HG03097 (cell line): ENCODE measurements around the gene ATG10.
"Not testable (repeated sequence)": the region's sequence is repeated elsewhere in the genome, so short reads cannot be mapped to it uniquely, and the experiment has no call there.

Source experiments
- ATAC-seq: cut with Tn5 transposase; IDR thresholded peaks from one replicate; pipeline ENCODE4 v1.9.1; 2021; ENCODE audit not compliant: unreplicated experiment, low FRiP score

ATG10 gene

DNA sequence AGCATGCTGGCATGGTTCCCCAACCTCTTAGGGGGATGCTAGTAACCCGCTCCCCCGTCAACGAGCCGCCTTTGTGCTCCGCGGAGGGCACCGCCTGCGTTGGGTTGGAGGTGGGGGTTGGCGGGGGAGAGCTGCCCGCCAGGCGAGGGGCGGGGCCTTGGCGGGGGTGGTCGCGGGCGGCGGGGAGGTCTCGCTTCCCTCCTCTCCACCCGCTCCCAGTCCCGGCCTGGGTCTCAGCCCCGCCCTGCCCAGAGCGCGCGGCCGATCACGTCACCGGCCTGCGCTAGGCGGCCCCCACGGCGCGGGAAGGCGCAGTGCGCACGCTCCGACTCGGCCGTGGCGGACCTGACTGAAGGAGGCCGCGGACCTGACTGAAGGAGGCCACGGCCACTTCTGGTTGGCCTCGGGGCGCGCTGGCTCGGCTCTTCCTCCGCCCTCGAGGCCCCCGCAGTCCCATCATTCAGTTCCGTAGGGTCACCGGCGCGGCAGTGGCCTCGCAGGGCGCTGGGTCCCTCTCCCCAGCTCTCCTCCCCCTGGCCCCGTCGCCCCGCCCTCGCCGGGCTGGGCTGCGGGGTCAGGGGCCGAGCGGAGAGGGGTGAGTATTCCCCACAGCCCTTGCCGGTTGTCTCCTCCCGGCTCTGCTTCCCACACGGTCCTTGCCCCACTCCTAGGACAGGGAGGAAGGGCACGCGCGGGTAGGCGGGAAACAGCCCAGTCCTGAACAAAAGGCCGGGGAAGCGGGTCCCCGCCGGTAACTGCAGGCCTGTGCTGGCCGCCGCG, at the start of gene ATG10:
Gene ATG10, plus strand, starts transcription at position 312 of the 780 bp plus-strand sequence. CDS start 15,548 bp downstream, outside the sequence.
- ATAC-seq, result peak; percentile 96

DNA sequence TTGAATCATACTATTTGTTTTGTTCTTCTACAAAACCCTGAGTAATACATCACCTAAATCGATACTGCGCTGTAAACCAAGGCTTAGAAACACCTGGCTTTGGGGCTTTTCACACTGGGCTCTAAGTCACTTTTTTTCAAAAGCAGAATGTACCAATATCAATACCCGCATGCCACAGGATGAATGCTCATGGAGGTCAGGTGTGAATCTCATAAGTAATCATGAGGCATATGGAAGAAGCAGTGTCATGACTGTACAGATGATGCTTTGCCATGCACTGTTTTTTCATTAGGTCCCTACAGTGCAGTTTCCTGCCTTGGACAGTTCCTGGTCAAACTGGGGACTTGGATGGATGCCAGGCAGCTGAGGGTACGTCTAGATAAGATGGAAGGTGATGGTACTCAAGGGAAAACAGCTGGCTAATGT, 49.0 kb upstream of the ATG10 start:
- ATAC-seq, result no peak

GRCh38 chr5:81924442-81924841, 47.4 kb upstream of the ATG10 start:
- no peak for ATAC-seq

- no peak for ATAC-seq
These were observed 46.8 kb upstream of the ATG10 start for GRCh38 chr5:81925009-81925408.

GRCh38 chr5:81925981-81926380, 45.8 kb upstream of the ATG10 start:
- no peak for ATAC-seq

GRCh38 chr5:81936066-81936465, 35.8 kb upstream of the ATG10 start:
- no peak for ATAC-seq

- no peak for ATAC-seq
These were observed 35.1 kb upstream of the ATG10 start for GRCh38 chr5:81936750-81937149.

DNA sequence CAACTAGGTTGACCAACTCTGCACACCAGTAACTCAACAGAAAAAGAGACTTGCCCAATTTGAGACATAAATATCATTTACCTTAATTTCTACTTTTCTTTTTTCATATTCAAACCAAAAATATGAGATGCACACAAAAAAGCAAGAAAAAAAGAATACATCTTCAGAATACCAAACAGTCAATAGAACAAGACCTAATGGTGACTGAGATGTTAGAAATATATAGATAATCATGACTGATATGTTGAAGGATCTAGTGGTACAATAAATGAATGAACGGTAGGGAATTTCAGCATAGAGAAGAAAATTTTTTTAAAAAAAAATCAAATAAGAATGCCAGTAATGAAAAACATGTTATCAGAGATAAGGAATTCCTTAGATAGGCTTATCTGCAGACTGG, 29.1 kb upstream of the ATG10 start:
- ATAC-seq, result no peak

GRCh38 chr5:81948349-81948748, 23.5 kb upstream of the ATG10 start:
- ATAC-seq, result no peak

DNA sequence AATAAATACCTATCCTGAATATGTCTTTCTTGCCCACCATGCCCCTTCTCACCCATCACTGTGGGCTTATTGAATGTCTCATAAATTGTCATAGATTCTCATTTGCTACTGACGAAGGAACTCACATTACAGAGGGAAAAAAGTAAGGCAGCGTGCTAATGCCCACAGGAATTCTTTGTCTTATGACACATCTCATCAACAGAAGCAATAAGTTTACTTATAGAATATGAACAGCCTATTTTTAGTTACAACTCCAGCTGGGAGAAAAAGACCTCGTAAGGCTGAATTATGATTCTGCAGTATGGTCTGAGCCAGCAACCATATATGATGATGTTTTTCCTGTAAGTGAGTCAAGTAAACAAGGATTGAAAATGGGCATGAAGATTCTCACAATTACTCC, 22.4 kb upstream of the ATG10 start:
- no peak for ATAC-seq

GRCh38 chr5:81950996-81951395, 20.8 kb upstream of the ATG10 start:
- no peak for ATAC-seq

DNA sequence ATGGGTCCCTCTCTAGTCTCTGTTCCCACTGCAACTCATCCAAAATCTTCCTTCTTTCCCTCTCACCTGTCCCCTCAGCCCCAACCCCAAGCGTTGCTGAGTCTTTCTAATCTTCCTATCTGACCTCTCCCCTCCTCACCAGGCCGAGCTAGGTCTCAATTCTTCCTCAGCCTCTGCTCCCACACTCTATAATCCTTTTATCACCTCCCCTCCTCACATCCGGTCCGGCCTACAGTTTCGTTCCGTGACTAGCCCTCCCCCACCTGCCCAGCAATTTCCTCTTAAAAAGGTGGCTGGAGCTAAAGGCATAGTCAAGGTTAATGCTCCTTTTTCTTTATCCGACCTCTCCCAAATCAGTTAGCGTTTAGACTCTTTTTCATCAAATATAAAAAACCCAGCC, 17.0 kb upstream of the ATG10 start:
- not testable (repeated sequence) for ATAC-seq

DNA sequence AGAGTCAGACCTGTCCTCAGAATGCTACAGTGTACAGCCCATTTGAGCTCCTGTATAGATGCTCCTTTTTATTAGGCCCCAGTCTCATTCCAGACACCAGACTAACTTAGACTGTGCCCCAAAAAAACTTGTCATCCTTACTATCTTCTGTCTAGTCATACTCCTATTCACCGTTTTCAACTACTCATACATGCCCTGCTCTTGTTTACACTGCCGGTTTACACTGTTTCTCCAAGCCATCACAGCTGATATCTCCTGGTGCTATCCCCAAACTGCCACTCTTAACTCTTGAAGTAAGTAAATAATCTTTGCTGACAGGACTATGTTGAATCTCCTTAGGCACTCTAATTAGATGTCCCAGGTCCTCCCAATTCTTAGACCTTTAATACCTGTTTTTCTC, 13.7 kb upstream of the ATG10 start:
- ATAC-seq, result not testable (repeated sequence)

GRCh38 chr5:81961651-81962440, 10.0 kb upstream of the ATG10 start:
- ATAC-seq, result no peak

DNA sequence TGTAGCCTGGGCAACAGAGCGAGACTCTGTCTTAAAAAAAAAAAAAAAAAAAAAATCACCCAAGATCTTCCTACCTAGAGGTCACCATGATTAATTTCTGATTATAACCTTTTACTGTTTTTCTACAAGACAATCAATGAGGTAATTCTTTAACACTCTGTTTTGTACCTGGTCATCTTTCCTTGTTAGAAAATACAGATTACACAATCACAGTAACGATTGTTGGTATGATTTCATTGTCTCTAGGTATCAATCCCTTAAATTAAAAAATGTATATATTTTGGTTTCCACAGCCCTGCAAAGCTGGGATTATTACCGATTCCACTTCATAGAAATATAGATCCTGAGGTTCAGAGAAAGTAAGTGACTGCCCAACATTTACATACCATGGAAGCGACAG, 8.3 kb upstream of the ATG10 start:
- no peak for ATAC-seq

DNA sequence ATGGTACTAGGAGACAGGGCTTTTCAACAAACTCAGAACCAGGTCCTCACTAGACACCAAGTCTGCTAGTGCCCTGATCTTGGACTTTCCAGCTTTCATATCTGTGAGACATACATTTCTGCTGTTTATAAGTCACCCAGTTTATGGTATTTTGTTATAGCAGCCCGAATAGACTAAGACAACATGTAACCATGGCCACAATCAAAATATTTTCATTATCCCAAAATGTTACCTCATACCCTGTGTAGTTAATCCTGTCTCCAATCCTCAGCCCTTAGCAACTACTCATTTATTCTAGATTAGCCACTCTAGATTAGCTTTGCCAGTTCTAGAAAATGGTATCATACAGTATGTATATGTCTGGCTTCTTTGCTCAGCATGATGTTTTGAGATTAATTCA, 6.3 kb upstream of the ATG10 start:
- no peak for ATAC-seq

- no peak for ATAC-seq
These were observed 2.6 kb upstream of the ATG10 start for GRCh38 chr5:81969226-81969625.

- no peak for ATAC-seq
These were observed 1.9 kb upstream of the ATG10 start for GRCh38 chr5:81969912-81970311.

- no peak for ATAC-seq
These were observed 612 bp upstream of the ATG10 start for GRCh38 chr5:81971111-81971711.

GRCh38 chr5:81972492-81972783, 615 bp downstream of the ATG10 start:
- ATAC-seq, result peak; percentile 29

- ATAC-seq, result no peak
These were observed 8.3 kb downstream of the ATG10 start for GRCh38 chr5:81980160-81980559.
